ENCODE measurements around the gene AATF.

The AATF gene, protein sequence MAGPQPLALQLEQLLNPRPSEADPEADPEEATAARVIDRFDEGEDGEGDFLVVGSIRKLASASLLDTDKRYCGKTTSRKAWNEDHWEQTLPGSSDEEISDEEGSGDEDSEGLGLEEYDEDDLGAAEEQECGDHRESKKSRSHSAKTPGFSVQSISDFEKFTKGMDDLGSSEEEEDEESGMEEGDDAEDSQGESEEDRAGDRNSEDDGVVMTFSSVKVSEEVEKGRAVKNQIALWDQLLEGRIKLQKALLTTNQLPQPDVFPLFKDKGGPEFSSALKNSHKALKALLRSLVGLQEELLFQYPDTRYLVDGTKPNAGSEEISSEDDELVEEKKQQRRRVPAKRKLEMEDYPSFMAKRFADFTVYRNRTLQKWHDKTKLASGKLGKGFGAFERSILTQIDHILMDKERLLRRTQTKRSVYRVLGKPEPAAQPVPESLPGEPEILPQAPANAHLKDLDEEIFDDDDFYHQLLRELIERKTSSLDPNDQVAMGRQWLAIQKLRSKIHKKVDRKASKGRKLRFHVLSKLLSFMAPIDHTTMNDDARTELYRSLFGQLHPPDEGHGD
- long read RNA-seq, donor 1, transcript AATF-208 (12 exons, 2,141 nt): major isoform, 6 of 22 reads
- long read RNA-seq, donor 1, transcript AATF-203 (1 exons, 2,044 nt): minor isoform, 5 of 22 reads
- long read RNA-seq, donor 1, partial matches to known transcripts: 6 of 22 reads
- long read RNA-seq, donor 1, other reads (novel, unspliced or antisense): 5 of 22 reads
- long read RNA-seq, donor 2, partial matches to known transcripts: 5 of 9 reads
- long read RNA-seq, donor 2, other reads (novel, unspliced or antisense): 0 of 9 reads
- long read RNA-seq, donor 3, partial matches to known transcripts: 0 of 2 reads
- long read RNA-seq, donor 3, other reads (novel, unspliced or antisense): 0 of 2 reads
- long read RNA-seq, donor 4, partial matches to known transcripts: 16 of 24 reads
- long read RNA-seq, donor 4, other reads (novel, unspliced or antisense): 0 of 24 reads
- long read RNA-seq, donor 5, transcript AATF-208 (12 exons, 2,141 nt): major isoform, 11 of 15 reads
- long read RNA-seq, donor 5, partial matches to known transcripts: 0 of 15 reads
- long read RNA-seq, donor 5, other reads (novel, unspliced or antisense): 0 of 15 reads
- long read RNA-seq, donor 6, transcript AATF-208 (12 exons, 2,141 nt): major isoform, 6 of 21 reads
- long read RNA-seq, donor 6, partial matches to known transcripts: 11 of 21 reads
- long read RNA-seq, donor 6, other reads (novel, unspliced or antisense): 0 of 21 reads
- long read RNA-seq, donor 7: 0 reads
- long read RNA-seq, donor 8, transcript AATF-208 (12 exons, 2,141 nt): major isoform, 5 of 5 reads
- long read RNA-seq, donor 8, partial matches to known transcripts: 0 of 5 reads
- long read RNA-seq, donor 8, other reads (novel, unspliced or antisense): 0 of 5 reads

DNA sequence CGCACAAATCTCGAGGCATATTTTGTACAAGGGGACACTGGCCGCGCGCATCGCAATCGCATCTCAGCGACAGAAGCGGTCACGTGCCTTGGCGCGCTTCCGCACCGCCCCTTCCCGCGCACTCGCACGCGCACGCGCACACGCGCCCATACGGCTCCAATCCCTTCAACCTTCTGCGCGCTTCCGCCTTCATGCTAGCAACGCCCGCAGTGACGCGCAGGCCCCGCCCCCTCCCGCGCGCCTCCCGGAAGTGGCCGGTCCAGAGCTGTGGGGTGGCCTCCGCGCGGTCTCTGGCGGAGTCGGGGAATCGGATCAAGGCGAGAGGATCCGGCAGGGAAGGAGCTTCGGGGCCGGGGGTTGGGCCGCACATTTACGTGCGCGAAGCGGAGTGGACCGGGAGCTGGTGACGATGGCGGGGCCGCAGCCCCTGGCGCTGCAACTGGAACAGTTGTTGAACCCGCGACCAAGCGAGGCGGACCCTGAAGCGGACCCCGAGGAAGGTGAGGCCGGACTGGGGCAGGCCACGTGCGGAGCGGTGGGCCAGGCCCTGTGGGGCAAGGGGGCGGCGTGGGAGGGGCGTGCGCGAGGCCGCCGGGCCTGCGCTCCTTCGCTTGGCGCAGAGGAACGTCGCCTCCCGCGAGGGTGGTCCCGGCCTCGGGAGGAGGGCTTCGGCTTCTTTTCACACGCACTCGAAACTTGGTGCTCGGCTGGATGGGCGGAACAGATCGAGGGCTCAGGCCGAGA lies at the start of gene AATF:
AATF (plus strand) TSS at position 238 of the 744 bp plus-strand sequence; CDS start at position 410, 172 bp downstream.
- peak; percentile 95 for DNase-seq

DNA sequence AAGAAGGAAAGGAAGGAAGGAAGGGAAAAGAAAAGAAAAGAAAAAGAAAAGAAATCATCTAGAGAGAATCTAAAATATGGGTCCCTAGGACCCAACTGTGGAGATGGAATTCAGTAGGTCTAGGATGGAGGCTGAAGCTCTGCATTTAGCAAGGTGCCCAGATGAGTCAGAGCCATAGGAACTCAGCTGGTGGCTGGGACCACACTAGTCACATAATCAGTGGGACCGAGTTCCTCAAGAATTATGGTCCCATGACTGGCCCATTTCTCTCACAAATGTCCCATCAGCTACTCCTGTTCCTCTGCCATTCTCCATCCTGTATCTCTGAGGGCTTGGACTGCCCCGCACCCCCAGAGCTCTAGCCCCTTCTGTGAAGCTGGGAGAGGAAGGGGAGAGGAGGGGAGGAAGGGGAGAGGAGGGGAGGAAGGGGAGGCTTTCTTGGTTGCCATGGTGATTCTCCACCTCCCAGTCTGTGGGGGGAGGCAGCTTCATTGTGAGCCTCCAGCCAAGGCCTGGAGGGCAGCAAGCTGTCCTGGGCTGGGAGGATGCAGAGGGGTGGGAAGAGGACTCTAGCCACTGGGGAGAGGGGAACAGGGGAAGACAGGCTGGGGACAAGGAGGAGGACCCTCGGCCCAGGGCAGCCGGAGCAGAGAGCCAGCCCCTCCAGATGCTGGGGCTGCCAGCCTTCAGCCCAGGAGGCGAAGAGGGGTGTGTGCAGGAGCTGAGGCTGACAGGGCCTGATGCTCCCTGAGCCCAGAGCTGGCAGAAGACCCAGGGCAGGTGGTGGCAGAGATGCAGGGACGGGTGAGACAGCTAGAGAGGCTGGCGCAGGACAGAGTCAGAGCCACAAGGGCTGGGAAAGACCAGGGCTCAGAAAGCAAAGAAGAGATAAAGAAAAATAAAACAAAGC lies 49.2 kb upstream of the AATF start:
- DNase-seq: no peak

DNA sequence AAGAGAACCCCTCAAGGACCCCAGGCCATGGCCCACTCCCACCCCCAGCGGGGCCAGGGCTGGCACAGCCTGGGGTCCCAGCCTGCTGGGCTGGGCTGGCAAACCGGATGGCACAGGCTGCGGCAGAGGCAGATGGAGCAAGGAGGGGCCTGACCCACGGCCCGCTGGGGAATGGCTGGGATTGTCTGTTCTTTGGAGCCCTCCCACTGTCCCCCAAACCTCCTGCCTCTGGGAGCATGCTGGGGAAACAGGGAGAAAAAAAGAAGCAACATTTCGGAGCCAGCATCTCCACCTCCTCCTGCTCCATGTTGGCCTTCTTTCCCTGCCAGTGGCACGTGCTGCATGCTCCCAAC lies 48.6 kb upstream of the AATF start:
- no peak for DNase-seq

DNA sequence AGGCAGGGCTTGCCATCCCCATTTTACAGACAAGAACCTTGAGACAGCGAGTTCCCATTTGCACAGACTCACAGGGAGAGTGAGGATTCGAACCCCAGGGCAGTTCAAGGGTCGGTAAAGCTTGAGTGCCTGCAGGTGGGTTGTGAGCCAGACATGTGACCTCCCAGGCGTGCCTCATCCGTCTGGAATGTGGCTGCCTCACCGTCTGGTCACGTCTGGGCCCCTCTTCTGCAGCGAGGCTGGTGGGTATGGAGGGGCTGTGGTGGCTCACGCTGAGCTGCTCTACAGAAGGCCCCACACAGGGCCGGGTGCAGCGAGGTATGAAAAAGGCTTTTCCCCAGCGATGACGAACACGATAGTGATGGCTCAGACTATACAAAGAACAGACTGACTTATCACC lies 47.2 kb upstream of the AATF start:
- DNase-seq: peak; percentile 30

DNA sequence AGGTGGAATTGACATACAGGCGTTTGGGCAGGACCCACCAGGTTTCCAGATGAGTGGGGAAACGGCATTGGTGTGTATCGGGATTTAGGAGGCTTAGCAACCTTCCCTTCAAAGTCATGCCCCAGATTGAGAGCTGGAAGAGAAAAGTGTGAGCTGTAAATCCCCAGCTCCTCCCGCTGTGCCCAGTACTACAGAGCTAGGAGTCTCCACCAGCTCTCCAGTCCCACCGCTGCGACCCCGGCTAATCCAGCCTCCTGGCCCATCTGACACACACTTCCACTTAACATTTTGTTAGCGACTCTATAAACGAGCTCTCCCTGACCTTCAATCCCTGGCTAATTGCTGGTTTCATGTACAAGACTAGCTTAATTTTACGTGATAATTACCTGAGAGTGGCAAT lies 41.3 kb upstream of the AATF start:
- no peak for DNase-seq

DNA sequence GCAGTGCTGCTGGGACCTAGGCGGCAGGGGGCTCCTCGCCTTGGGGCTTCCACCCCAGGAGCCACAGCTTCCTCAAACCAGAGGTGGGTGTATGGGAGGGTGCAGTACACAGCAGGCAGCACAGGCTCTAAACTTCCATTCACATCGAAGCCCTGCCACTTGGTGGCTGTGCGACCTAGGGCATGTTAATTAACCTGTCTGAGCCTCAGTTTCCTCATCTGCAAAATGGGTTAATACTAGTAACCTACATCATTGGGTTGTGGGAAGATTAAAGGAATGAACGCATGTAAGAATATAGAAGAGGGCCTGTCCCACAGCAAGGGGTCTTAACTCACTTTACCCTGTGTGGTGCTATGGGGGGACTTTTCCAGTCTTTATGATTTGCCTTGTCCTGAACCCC lies 38.2 kb upstream of the AATF start:
- no peak for DNase-seq

DNA sequence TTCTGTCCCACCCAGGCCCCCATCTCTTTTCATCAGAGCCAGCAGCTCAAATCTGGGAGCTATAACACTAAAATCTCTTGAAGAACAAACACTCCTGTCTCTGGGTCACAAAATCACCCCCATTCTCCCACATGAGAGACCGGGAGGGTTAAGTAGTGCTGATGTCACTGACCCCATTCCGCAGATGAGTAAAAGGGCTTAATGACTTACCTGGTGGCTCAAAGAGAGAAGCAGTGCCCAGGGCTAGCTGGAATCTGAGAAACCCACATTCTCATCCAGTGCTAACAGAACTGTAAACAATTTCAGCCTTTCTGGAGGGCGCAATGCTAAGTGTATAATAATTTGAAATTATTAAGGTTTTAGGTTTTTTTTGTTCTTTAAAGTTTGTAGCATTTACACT lies 37.8 kb upstream of the AATF start:
- no peak for DNase-seq

DNA sequence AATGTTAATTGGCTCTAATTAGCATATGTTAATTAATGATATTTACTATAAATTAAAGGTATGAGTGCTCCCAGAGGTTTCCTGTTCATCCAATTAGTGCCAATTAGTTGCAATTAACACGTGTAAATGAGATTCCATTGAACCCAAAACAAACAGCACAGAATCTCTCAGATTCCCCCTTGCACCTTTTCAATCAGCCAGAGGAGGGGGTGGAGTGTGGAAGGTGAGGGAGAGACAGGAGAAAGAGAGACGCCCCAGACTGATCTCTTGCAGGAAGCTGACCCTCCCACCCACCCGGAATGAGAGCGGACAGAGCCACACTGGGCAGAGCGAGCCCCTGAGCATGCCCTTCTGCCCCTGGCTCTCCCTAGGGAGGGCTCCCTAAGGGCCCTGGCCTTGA lies 35.6 kb upstream of the AATF start:
- DNase-seq: no peak

DNA sequence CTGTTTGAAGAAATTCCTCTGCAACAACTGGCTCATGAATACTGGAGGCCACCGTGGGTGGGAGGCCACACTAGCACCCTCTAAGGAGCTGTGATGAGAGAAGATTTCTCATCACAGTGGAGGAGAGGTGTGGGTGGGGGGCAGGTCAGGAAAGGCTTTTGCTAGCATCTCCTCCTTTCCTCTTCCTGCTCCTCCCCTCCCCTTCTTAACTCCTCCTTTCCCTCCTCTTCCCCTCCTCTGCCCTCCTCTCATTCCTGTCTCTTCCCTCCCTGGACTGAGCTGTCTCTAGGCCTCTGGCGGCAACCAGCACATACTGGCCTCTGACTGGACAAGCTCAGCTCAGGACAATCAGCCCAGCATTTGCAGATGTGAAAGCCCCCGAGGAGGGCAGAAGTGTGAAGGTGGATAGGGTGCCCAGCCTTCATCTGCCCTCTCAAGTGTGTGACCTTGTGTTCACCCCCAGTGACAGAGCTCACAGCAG lies 30.5 kb upstream of the AATF start:
- peak; percentile 47 for DNase-seq

DNA sequence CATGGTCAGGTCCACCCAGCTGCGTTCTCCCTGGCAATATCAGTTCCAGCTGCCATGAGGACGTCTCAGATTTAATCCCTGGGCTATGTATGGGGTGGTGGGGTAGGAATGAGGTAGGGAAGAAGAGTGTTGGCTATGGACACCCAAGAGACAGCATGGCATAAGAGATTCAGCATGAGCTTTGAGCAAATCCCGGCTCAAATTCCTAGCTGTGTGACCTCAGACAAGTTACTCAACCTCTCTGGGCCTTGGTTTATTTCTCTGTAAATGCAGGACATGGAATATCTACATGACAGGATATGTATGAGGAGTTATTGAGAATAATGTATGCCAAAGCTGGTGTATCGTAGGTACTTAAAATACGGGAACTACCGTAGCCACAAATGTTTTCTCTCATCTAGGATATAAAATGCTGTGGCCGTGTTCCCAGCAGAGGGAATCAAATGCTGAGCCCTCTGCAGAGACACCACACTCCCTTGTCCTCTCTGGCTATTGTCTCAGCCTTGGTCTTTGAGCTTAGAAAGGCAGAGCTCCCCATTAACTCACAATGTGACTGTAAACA lies 29.3 kb upstream of the AATF start:
- no peak for DNase-seq

DNA sequence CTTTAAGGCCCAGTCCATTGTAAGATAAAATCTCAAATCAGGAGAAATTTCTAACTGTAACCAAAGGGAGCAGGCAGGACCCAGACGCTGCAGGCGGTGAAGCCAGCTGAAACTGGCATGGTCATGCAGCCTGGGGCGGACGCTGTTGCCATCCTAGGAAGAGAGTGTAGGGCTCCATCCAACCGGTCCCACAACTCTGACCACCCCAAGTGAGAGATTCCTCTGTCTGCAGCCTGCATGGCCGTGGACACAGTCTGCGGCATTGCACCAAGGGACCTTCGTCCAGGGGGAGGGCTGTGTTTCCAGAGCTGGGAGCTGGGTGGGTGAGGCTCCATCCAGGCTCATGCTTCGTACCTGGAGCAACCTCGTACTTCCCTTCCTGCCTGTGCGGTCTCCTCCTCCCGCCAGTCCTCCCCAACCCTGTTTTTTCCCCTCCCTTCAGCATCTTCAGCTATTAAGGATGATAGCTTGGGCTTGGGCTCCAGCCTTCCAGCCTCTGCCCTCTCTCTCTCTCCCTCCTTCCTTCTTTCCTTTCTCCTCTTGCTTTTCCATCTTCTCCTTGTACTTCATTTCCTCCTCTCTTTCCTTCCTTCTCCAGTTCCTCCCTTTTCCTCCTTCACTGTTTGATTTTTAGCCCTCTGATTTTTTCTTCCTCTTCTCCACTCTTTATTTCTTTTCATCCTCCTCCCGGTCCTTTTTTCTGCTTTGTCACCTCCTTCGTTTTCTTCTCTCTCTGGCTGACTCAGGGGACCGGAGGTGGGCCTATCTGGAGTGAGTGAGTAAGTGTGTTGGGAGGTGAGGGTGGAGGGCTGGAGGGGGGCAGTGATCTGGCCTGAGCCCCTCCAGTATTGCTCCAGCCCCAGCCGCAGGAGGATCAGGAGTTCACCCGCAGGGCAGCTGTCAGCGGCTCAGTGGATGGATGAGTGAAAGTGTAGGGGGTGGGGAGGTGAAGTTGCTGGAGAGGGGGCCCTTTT lies 28.4 kb upstream of the AATF start:
- DNase-seq: peak; percentile 38

DNA sequence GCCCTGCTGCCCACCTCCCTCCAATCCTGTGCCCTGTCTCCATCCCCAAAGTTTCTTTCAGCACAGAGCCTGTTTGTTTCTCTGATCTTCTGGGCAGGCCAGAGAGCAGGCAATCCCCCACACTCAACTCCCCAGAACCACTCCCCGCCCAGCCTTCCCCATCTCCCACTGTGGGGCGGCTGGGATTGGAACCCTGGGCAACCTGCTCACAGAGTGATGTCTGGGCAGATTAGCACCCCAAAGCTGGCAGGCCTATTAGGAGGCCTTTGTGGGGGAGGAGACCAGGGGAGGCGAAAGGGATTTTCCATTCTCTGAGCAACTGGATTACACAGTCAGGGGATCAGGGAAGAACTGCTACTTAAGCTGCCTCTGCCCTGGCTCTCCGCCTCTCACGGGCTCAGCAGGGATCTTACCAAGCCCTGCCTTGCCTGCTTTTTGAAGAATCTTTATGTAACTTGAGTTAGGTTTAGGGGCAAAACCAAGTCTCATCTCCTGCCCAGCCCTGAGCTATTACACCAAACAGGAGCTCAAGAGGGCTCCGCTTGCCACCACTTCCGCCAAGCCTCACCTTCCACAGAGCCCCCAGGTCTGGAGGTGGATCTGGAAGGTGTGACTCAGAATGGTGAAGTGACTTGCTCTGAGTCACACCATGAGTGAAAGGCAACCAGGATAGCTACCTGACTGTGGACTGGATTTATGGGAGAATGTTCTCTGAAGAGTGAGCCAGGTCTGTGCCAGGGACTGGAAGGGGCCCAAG lies 27.5 kb upstream of the AATF start:
- DNase-seq: peak; percentile 54

DNA sequence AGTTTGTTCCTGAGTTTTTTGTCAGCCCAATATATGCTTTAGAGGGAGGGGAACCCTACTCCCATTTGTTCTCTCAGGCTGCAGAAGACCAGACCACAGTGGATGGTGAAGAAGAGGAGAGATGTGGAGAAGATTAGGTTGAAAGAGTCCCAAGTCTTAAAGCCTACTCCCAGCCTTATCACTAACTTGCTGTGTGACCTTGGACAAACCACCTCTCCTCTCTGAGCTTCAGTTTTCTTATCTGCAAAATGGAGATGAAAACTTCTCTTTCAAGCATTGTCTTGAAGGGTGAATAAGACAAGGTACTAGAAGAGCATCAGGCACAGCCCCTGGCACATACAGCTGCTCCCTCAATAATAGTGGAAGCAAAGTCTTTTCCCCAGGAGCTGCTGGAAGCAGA lies 26.6 kb upstream of the AATF start:
- DNase-seq: no peak

DNA sequence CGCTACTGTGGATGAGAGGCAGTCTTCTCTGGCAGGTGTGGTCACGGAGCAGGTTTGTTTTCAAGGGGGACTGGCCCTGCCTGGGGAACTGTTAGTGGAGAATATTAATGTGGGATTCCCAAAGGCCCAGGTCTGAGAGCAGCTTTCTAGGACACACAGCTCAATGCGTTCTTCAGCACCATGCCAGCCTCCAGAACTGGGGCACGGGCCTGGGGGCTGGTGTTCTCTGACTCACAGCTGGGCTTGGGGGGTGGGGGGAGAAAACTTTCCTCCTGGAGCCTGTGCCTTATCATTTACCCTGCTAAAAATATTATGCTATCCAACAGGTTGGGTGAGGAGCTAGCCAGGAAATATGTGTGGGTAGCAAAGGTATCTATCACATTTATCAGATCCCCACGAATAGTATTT lies 24.9 kb upstream of the AATF start:
- no peak for DNase-seq

DNA sequence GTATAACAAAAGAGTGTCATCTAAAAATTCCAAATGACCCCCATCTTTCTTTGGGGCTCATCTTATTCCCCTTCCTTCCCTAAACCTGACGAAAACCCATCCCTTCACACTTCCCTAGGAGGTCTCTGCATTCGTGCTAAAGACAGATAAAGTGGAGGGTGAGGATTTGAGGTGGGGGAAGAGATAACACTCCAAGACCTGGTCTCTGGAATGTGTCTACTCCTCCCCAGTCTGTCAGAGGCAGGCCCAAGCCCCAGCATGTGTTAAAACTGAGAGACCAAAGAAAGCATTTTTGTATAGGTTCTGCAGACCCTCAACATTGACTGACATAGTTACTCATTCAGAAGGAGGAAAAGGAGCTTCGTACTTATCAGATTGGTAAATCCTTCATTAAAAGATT lies 22.5 kb upstream of the AATF start:
- no peak for DNase-seq

DNA sequence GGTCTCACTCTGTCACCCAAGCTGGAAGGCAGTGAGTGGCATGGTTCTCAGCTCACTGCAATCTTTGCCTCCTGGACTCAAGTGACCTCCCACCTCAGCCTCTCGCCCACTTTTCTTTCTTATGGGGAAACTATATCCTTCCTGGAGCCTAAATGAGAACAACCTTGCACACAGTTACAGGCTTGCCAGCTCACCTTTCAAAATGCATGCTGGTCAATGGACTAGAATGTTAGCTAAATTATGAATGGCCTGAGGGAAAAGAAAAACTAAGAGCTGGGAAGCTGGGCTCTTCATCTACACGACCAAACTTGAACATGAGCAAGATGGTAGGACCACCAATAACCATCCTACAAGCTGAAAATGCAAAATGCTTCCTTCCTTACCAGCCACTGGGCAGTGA lies 22.1 kb upstream of the AATF start:
- DNase-seq: no peak

DNA sequence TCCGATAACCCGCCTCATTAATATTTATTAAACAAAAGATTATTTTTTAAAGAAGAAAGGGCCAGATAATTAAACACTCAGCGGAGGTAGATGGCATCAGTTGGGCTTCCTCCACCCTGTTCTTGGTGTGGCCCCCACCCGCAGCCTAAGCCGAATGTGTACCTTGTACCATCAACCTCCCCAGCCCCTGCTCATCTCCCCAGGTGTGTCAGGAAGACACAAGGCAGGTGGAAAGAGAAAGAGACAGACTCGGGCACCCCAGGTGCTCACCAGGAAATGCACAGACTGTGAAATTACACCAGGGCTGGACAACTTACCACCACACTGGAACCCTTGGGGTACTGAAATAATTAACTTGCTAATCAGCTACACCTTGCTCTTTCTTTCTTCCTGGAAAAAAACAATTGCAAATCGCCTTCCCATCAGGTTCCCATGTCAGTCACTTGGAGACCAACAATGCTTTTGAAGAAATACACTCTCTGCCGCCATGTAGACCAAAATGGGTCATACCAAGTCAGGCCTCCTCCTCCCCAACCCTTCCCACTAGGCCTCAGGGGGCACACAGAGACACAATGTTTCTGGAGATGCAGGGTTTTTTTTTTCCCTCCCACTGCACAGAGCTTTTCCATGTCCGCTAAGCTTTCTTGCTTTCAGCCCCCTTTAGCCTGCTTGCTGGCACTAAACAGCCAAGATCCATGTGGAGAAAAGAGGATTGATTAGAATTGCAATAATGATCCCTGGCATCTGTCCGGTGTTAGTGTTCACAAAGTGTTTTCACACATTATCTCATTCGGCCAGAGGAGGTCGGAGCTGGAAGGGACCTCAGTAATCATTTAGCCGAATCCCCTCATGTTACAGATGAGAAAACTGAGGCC lies 20.0 kb upstream of the AATF start:
- peak; percentile 64 for DNase-seq

Data from right kidney (tissue), 9 donors.